NCI-H2227 (cell line): ENCODE data around the gene NCOA4.
"Not testable (repeated sequence)": the region's sequence is repeated elsewhere in the genome, so short reads cannot be mapped to it uniquely, and the experiment has no call there.

Experiments used
- DNase-seq: peaks from one replicate; lab custom pipeline; 2025; ENCODE audit not compliant: unreplicated experiment; lab: John Stamatoyannopoulos, UW

NCOA4 gene

GRCh38 chr10:46020344-46020657, 10.1 kb downstream of the NCOA4 start:
- no peak for DNase-seq

- no peak for DNase-seq
Measured at GRCh38 chr10:46019569-46020343, 10.7 kb downstream of the NCOA4 start.

- no peak for DNase-seq
Measured at GRCh38 chr10:46019177-46019528, 11.3 kb downstream of the NCOA4 start.

- no peak for DNase-seq
Measured at GRCh38 chr10:46018453-46019176, 11.8 kb downstream of the NCOA4 start.

- DNase-seq = no peak
Measured at GRCh38 chr10:46017733-46018132, 12.7 kb downstream of the NCOA4 start.

- DNase-seq = no peak
Measured at GRCh38 chr10:46016811-46017210, 13.6 kb downstream of the NCOA4 start.

GRCh38 chr10:46016190-46016589, 14.2 kb downstream of the NCOA4 start:
- DNase-seq = no peak

- no peak for DNase-seq
Measured at GRCh38 chr10:46014683-46015405, 15.6 kb downstream of the NCOA4 start.

- DNase-seq = no peak
Measured at GRCh38 chr10:46014206-46014605, 16.2 kb downstream of the NCOA4 start.

- DNase-seq = no peak
Measured at GRCh38 chr10:46012746-46013145, 17.7 kb downstream of the NCOA4 start.

GRCh38 chr10:46006219-46006618, 24.2 kb downstream of the NCOA4 start:
- no peak for DNase-seq

GRCh38 chr10:46005383-46005782, 25.0 kb downstream of the NCOA4 start:
- DNase-seq = no peak

GRCh38 chr10:46004963-46005362, 25.5 kb downstream of the NCOA4 start:
- DNase-seq = no peak

- no peak for DNase-seq
Measured at GRCh38 chr10:46002916-46003693, 27.3 kb downstream of the NCOA4 start.

- not testable (repeated sequence) for DNase-seq
Measured at GRCh38 chr10:46002189-46002687, 28.2 kb downstream of the NCOA4 start.

- DNase-seq = no peak
Measured at GRCh38 chr10:46001187-46001756, 29.2 kb downstream of the NCOA4 start.

GRCh38 chr10:46000538-46000937, 29.9 kb downstream of the NCOA4 start:
- no peak for DNase-seq

GRCh38 chr10:45999955-46000354, 30.5 kb downstream of the NCOA4 start:
- not testable (repeated sequence) for DNase-seq

- DNase-seq = no peak
Measured at GRCh38 chr10:45997994-45998763, 32.2 kb downstream of the NCOA4 start.

GRCh38 chr10:45997557-45997956, 32.9 kb downstream of the NCOA4 start:
- DNase-seq = no peak
